GM12878 (cell line): Measurements from ENCODE around the gene CTNS. TPM values are rescaled to one million over a fixed set of nuclear protein-coding genes. Genes with fewer than 3 reads are reported as not detected.

Experiments used
- CHD2 ChIP-seq: IDR thresholded peaks from 2 replicates; pipeline ENCODE4 v1.6.1; 2011; ENCODE audit warnings: low read depth, low read length, improper control_type of control experiment, borderline replicate concordance
- CREB1 ChIP-seq: IDR thresholded peaks from 2 replicates; pipeline ENCODE4 v1.6.1; 2012; ENCODE audit warnings: low read depth, mild to moderate bottlenecking, inconsistent platforms
- EED ChIP-seq: sonication (generic); IDR thresholded peaks from 2 replicates; pipeline ENCODE4 v1.6.1; 2016; ENCODE audit warnings: antibody characterized with exemption, low read depth
- EGR1 ChIP-seq, 2 experiments: IDR thresholded peaks; 1 replicate in 1 of 2; 2 replicates in 1 of 2; pipeline ENCODE4 v1.6.1; 2011 to 2012; ENCODE audit warnings: low read depth in 2 of 2, low read length in 2 of 2, borderline replicate concordance in 1 of 2, mild to moderate bottlenecking in 1 of 2, moderate library complexity in 1 of 2
- GATAD2B ChIP-seq: fragments of 450-650 bp; conservative IDR thresholded peaks from 2 replicates; pipeline ENCODE4 v1.6.1; 2017; ENCODE audit warnings: low read depth, mild to moderate bottlenecking, moderate library complexity
- HDGF ChIP-seq: fragments of 450-650 bp; IDR thresholded peaks from 2 replicates; pipeline ENCODE4 v1.6.1; 2016; ENCODE audit warnings: antibody characterized with exemption
- HSF1 ChIP-seq: fragments of 150-350 bp; IDR thresholded peaks from 2 replicates; pipeline ENCODE4 v1.6.1; 2014; ENCODE audit warnings: mild to moderate bottlenecking, low read depth, low read length
- NFYB ChIP-seq: IDR thresholded peaks from 2 replicates; pipeline ENCODE4 v1.6.1; 2011; ENCODE audit warnings: low read depth, mild to moderate bottlenecking, low read length, improper control_type of control experiment, moderate library complexity; ENCODE audit not compliant: insufficient read depth
- NKRF ChIP-seq: fragments of 450-650 bp; conservative IDR thresholded peaks from 2 replicates; pipeline ENCODE4 v1.6.1; 2017; ENCODE audit warnings: mild to moderate bottlenecking, moderate library complexity
- POLR2A ChIP-seq: IDR thresholded peaks from 2 replicates; pipeline ENCODE4 v1.6.1; 2011; ENCODE audit warnings: low read depth, mild to moderate bottlenecking, low read length
- SIN3A ChIP-seq: IDR thresholded peaks from 2 replicates; pipeline ENCODE4 v1.6.1; 2012; ENCODE audit warnings: low read depth, low read length, improper control_type of control experiment
- SKIL ChIP-seq: fragments of 450-650 bp; IDR thresholded peaks from 2 replicates; pipeline ENCODE4 v1.6.1; 2017; ENCODE audit warnings: mild to moderate bottlenecking, low read depth, inconsistent platforms; ENCODE audit not compliant: poor library complexity, severe bottlenecking
- SREBF1 ChIP-seq: IDR thresholded peaks from 2 replicates; pipeline ENCODE4 v1.6.1; 2012; ENCODE audit warnings: mild to moderate bottlenecking, low read length
- SUPT20H ChIP-seq: IDR thresholded peaks from 2 replicates; pipeline ENCODE4 v1.6.1; 2011; ENCODE audit warnings: low read depth, mild to moderate bottlenecking, low read length, moderate library complexity, borderline replicate concordance; ENCODE audit not compliant: control insufficient read depth
- SUZ12 ChIP-seq: fragments of 200-600 bp; sonication (generic); IDR thresholded peaks from one replicate; pipeline ENCODE4 v1.6.1; 2018; ENCODE audit warnings: antibody characterized with exemption, mild to moderate bottlenecking; ENCODE audit not compliant: unreplicated experiment
- TAF1 ChIP-seq: IDR thresholded peaks from 2 replicates; pipeline ENCODE4 v1.6.1; 2011; ENCODE audit warnings: mild to moderate bottlenecking, low read depth, low read length, borderline replicate concordance
- TCF3 ChIP-seq: IDR thresholded peaks from 2 replicates; pipeline ENCODE4 v1.6.1; 2012; ENCODE audit warnings: low read depth, mild to moderate bottlenecking, low read length, borderline replicate concordance; ENCODE audit not compliant: insufficient read depth
- WRNIP1 ChIP-seq: IDR thresholded peaks from 2 replicates; pipeline ENCODE4 v1.6.1; 2011; ENCODE audit warnings: low read depth, low read length, improper control_type of control experiment, borderline replicate concordance
- YBX1 ChIP-seq: fragments of 450-650 bp; IDR thresholded peaks from 2 replicates; pipeline ENCODE4 v1.6.1; 2016; ENCODE audit warnings: antibody characterized with exemption
- ZBTB33 ChIP-seq: fragments of 450-650 bp; IDR thresholded peaks from 2 replicates; pipeline ENCODE4 v1.6.1; 2017; ENCODE audit warnings: mild to moderate bottlenecking
- ZSCAN29 ChIP-seq: fragments of 450-650 bp; IDR thresholded peaks from 2 replicates; pipeline ENCODE4 v1.6.1; 2017; ENCODE audit warnings: mild to moderate bottlenecking, moderate library complexity
- polyA plus RNA-seq, 11 experiments: library from polyadenylated mRNA; depleted of rRNA in 4 of 11; unstranded in 6 of 11; stranded (reverse) in 5 of 11; fragments of >200 nt; fragmentation: Nextera tagmentation in 4 of 11; fragmentation: Illumina TruSeq in 1 of 11; extraction: Ambion mirVana in 4 of 11; extraction: Trizol in 1 of 11; gene quantifications; 1 replicate in 1 of 11; 2 replicates in 10 of 11; pipeline versions ENCODE4 v1.2.1 to v1.2.3, GENCODE V29; 2011 to 2016; ENCODE audit warnings: inconsistent platforms in 2 of 11, missing spikeins in 2 of 11, low read depth in 1 of 11
- total RNA-seq, 4 experiments: library from RNA; depleted of rRNA in 3 of 4; stranded (reverse); fragments of >200 nt in 3 of 4; fragmentation: Illumina TruSeq in 1 of 4; extraction: Trizol in 1 of 4; gene quantifications; 2 replicates each; pipeline versions ENCODE4 v1.2.1 to v1.2.3, GENCODE V29; 2013 to 2021

Gene CTNS
- total and polyA plus RNA-seq, 10 of the 15 experiments (the other 5 are each of a cell fraction or from before 2014, with no cell fraction given): 0.92 to 10.7 (median 6.4) TPM

GRCh38 chr17:3636154-3636907 lies at the start of gene CTNS, which contains the start of gene SHPK (continued):
- TF ChIP-seq SKIL (no peak), HDGF (0 out of 2 replicates have a peak, but pooled peaks have one; percentile 34), HSF1 (no peak), WRNIP1 (no peak), ZBTB33 (no peak), EGR1 (IDR thresholded peaks at IDR 0.05; ENCODE audit: borderline replicate concordance in 1 of 2, low read depth in 2 of 2, low read length in 2 of 2) (peak; percentile 8 to 46; a peak in 1 of 3 replicates), SUPT20H (no peak), NKRF (peak; percentile 97), NFYB (peak; percentile 79), EED (no peak; the same call in 1 of the 2 replicates), SREBF1 (peak; percentile 40), SIN3A (peak; percentile 96), ZSCAN29 (no peak), GATAD2B (peak; percentile 67; the same call in 1 of the 2 replicates), CHD2 (peak; percentile 36; the same call in 1 of the 2 replicates), CREB1 (peak; percentile 59), YBX1 (no peak), TCF3 (no peak), POLR2A (peak; percentile 77), SUZ12 (no peak), TAF1 (peak; percentile 73)
